Measurements from ENCODE around the gene NLK.

DNA sequence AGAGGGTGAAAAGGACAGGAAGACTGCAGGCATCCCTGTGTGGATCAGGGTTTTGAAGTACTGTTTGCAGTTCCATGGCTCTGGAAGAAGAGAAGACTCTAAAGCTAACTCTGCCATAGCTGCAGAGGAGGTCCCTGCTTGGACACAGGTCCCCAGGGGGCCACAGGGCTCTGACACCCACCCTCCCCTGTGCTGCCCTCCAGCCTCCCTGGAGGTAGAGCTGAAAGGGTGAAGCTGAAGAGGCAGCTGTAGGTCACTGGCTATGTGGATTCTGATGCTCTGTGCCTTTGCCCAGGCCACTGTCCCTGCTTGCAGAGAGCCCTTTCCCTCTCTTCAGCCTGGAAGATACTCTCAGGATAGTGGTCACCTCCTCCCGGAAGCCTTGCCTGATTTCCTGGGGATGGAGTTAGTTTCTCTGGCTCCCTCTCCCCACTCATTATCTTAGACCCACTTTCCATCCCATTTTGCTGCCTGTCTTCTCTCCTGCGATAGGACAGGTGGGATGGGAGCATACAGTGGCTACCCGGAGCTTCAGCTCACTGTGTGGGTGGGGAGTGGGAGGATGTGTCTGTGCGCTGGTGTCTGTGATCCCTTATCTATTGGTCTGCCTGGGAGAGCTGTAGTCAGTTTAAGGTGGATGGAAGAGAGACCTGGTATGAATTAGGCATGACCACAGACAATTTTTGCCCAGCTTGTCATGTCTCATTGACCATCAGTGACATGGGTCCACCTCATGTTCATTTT is 186.7 kb downstream of the NLK start:
- TF ChIP-seq, protein P1, sequence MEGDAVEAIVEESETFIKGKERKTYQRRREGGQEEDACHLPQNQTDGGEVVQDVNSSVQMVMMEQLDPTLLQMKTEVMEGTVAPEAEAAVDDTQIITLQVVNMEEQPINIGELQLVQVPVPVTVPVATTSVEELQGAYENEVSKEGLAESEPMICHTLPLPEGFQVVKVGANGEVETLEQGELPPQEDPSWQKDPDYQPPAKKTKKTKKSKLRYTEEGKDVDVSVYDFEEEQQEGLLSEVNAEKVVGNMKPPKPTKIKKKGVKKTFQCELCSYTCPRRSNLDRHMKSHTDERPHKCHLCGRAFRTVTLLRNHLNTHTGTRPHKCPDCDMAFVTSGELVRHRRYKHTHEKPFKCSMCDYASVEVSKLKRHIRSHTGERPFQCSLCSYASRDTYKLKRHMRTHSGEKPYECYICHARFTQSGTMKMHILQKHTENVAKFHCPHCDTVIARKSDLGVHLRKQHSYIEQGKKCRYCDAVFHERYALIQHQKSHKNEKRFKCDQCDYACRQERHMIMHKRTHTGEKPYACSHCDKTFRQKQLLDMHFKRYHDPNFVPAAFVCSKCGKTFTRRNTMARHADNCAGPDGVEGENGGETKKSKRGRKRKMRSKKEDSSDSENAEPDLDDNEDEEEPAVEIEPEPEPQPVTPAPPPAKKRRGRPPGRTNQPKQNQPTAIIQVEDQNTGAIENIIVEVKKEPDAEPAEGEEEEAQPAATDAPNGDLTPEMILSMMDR (IDR thresholded peaks at IDR 0.05), result no peak
- no peak for TF ChIP-seq EP300 (IDR thresholded peaks at IDR 0.05)

All from tibial nerve (tissue), 4 donors.